ENCODE results near the gene SHBG. TPM values are rescaled to one million over a fixed set of nuclear protein-coding genes. Genes with fewer than 3 reads are reported as not detected.
A peak's percentile ranks its signal among the peaks of the same experiment; 100 is the strongest.

Gene SHBG
- total RNA-seq, 1 experiment from 2014 or later, result not detected

GRCh38 chr17:7668482-7668881, 38.5 kb downstream of the SHBG start:
- no peak for DNase-seq (ENCODE audit: low spot score)
- intact Hi-C loops (cut with micrococcal nuclease; ENCODE audit: unreplicated experiment), result no loop called here
- ChIA-PET POLR2A (ENCODE audit: low non-redundant PET) (no interaction called here), CTCF (interaction anchor here (0.7 kb wide), 1 partner anchor 252 kb away, joined by 3 read pairs; no protein-coding TSS in a partner anchor)
- no TSS peak for BruUV-seq (replicated peaks)
- peaks cover 2% of the 10 kb centered on the region for H3K9me3 ChIP-seq (ENCODE audit: low read depth, low read length, poor library complexity, severe bottlenecking)
- peaks cover 51% of the 10 kb centered on the region for H3K36me3 ChIP-seq (ENCODE audit: insufficient read depth, low read length, poor library complexity, severe bottlenecking)
- H3K4me3 ChIP-seq (ENCODE audit: low read depth, low read length, poor library complexity, severe bottlenecking), result no peak overlapping the region
- H3K27ac ChIP-seq (ENCODE audit: low read depth, low read length, poor library complexity, severe bottlenecking), result no peak overlapping the region
- TF ChIP-seq EZH2 (IDR thresholded peaks at IDR 0.05; ENCODE audit: borderline replicate concordance, low read depth, low read length, poor library complexity, severe bottlenecking), result no peak
- no peak for TF ChIP-seq CTCF (conservative IDR thresholded peaks at IDR 0.05; ENCODE audit: low read depth, low read length)
- H3K27me3 ChIP-seq (replicated peaks; ENCODE audit: insufficient read depth, low read depth, low read length, poor library complexity), result no peaks in the 10 kb centered on the region
- no peaks in the 10 kb centered on the region for H3K4me1 ChIP-seq (ENCODE audit: insufficient read depth, low read length, poor library complexity, severe bottlenecking)

- BruUV-seq (replicated peaks), result no TSS peak
- CTCF ChIA-PET, result interaction anchor here (0.8 kb wide), 1 partner anchor 22 kb away, joined by 4 read pairs; the partner anchor contains the start of gene ATP1B2
- H3K27me3 ChIP-seq (replicated peaks; ENCODE audit: insufficient read depth, low read depth, low read length, poor library complexity), result no peaks in the 10 kb centered on the region
- peaks cover 5% of the 10 kb centered on the region for H3K9me3 ChIP-seq (ENCODE audit: low read depth, low read length, poor library complexity, severe bottlenecking)
- intact Hi-C loops (cut with micrococcal nuclease; ENCODE audit: unreplicated experiment), result no loop called here
- H3K4me3 ChIP-seq (ENCODE audit: low read depth, low read length, poor library complexity, severe bottlenecking), result no peak overlapping the region
- TF ChIP-seq CTCF (conservative IDR thresholded peaks at IDR 0.05; ENCODE audit: low read depth, low read length) (peak; percentile 63), EZH2 (IDR thresholded peaks at IDR 0.05; ENCODE audit: borderline replicate concordance, low read depth, low read length, poor library complexity, severe bottlenecking) (no peak)
- POLR2A ChIA-PET (ENCODE audit: low non-redundant PET), result no interaction called here
- DNase-seq (ENCODE audit: low spot score), result peak; percentile 44
- H3K27ac ChIP-seq (ENCODE audit: low read depth, low read length, poor library complexity, severe bottlenecking), result no peak overlapping the region
- H3K4me1 ChIP-seq (ENCODE audit: insufficient read depth, low read length, poor library complexity, severe bottlenecking), result no peaks in the 10 kb centered on the region
- H3K36me3 ChIP-seq (ENCODE audit: insufficient read depth, low read length, poor library complexity, severe bottlenecking), result peaks cover 67% of the 10 kb centered on the region
Measured at GRCh38 chr17:7673239-7673638, 43.3 kb downstream of the SHBG start.

GRCh38 chr17:7674934-7675333, 45.0 kb downstream of the SHBG start:
- POLR2A ChIA-PET (ENCODE audit: low non-redundant PET), result no interaction called here
- CTCF ChIA-PET, result no interaction called here

More at GRCh38 chr17:7674934-7675333, 45.0 kb downstream of the SHBG start:
- TF ChIP-seq EZH2 (IDR thresholded peaks at IDR 0.05; ENCODE audit: borderline replicate concordance, low read depth, low read length, poor library complexity, severe bottlenecking), result no peak
- no peak for TF ChIP-seq CTCF (conservative IDR thresholded peaks at IDR 0.05; ENCODE audit: low read depth, low read length)
- H3K27me3 ChIP-seq (replicated peaks; ENCODE audit: insufficient read depth, low read depth, low read length, poor library complexity), result no peaks in the 10 kb centered on the region
- no peak overlapping the region for H3K27ac ChIP-seq (ENCODE audit: low read depth, low read length, poor library complexity, severe bottlenecking)
- peaks cover 5% of the 10 kb centered on the region for H3K9me3 ChIP-seq (ENCODE audit: low read depth, low read length, poor library complexity, severe bottlenecking)
- intact Hi-C loops (cut with micrococcal nuclease; ENCODE audit: unreplicated experiment), result no loop called here
- no TSS peak for BruUV-seq (replicated peaks)
- H3K4me1 ChIP-seq (ENCODE audit: insufficient read depth, low read length, poor library complexity, severe bottlenecking), result no peaks in the 10 kb centered on the region
- DNase-seq (ENCODE audit: low spot score), result no peak
- no peak overlapping the region for H3K4me3 ChIP-seq (ENCODE audit: low read depth, low read length, poor library complexity, severe bottlenecking)
- peaks cover 57% of the 10 kb centered on the region for H3K36me3 ChIP-seq (ENCODE audit: insufficient read depth, low read length, poor library complexity, severe bottlenecking)

All from A673 (cell line).